PC-3 (cell line): ENCODE data around the gene LMOD3.

ENCODE experiments used
- EZH2 ChIP-seq: fragments of 300-600 bp; sonication (generic); IDR thresholded peaks from one replicate; pipeline ENCODE4 v1.6.1; 2017; ENCODE audit warnings: antibody characterized with exemption, mild to moderate bottlenecking, low read length; ENCODE audit not compliant: unreplicated experiment
- EZH2phosphoT487 ChIP-seq: fragments of 300-600 bp; sonication (generic); IDR thresholded peaks from 2 replicates; pipeline ENCODE4 v1.6.1; 2018; ENCODE audit warnings: mild to moderate bottlenecking, antibody characterized with exemption, low read length, borderline replicate concordance
- TF ChIP-seq, protein P1 (sequence below): fragments of 300-600 bp; sonication (generic); conservative IDR thresholded peaks from 2 replicates; pipeline ENCODE4 v1.5.1; 2017; ENCODE audit warnings: antibody characterized with exemption, low read depth, mild to moderate bottlenecking, low read length

DNA sequence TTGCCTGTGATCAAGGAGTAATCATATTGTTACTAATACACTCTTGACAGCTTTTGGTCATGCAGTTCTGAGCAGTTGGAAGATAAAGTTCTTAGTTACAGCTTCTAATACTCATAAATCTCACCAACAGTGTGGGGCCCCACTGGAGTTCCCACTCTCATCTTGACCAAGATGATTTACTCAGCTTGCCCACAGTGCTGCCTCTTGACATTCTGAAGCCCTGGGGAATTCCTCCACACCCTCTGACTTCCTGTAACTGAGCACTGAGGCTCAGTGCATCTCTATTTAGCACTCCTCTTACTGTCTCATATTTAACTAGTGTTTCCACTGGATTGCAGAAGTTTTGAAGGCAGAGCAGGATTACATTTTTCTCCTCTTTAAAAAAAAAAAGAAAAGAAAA lies 39.6 kb downstream of the LMOD3 start:
- TF ChIP-seq, protein P1, sequence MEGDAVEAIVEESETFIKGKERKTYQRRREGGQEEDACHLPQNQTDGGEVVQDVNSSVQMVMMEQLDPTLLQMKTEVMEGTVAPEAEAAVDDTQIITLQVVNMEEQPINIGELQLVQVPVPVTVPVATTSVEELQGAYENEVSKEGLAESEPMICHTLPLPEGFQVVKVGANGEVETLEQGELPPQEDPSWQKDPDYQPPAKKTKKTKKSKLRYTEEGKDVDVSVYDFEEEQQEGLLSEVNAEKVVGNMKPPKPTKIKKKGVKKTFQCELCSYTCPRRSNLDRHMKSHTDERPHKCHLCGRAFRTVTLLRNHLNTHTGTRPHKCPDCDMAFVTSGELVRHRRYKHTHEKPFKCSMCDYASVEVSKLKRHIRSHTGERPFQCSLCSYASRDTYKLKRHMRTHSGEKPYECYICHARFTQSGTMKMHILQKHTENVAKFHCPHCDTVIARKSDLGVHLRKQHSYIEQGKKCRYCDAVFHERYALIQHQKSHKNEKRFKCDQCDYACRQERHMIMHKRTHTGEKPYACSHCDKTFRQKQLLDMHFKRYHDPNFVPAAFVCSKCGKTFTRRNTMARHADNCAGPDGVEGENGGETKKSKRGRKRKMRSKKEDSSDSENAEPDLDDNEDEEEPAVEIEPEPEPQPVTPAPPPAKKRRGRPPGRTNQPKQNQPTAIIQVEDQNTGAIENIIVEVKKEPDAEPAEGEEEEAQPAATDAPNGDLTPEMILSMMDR = no peak
- TF ChIP-seq EZH2phosphoT487 (no peak), EZH2 (no peak)
